ENCODE data around the gene TACSTD2. TPM values are rescaled to one million over a fixed set of nuclear protein-coding genes. Genes with fewer than 3 reads are reported as not detected.
"Not testable (repeated sequence)": the region's sequence is repeated elsewhere in the genome, so short reads cannot be mapped to it uniquely, and the experiment has no call there.

TACSTD2 gene
- total and polyA plus RNA-seq, 9 donors: 0.35 to 132 (median 4.9) TPM

GRCh38 chr1:58607391-58607790, 30.3 kb upstream of the TACSTD2 start:
- Histone ChIP-seq H3K9me3 (no peaks in the 10 kb centered on the region), H3K27me3 (no peaks in the 10 kb centered on the region), H3K4me1 (ENCODE audit: insufficient read depth) (no peaks in the 10 kb centered on the region), H3K27ac (no peak overlapping the region), H3K36me3 (no peaks in the 10 kb centered on the region), H3K4me3 (no peak overlapping the region)
- no peak for DNase-seq
- intact Hi-C loops (cut with DNase I): no loop called here
- no peak for TF ChIP-seq POLR2A (IDR thresholded peaks at IDR 0.05)
- no peak for TF ChIP-seq EP300 (IDR thresholded peaks at IDR 0.05)
- TF ChIP-seq, protein P1, sequence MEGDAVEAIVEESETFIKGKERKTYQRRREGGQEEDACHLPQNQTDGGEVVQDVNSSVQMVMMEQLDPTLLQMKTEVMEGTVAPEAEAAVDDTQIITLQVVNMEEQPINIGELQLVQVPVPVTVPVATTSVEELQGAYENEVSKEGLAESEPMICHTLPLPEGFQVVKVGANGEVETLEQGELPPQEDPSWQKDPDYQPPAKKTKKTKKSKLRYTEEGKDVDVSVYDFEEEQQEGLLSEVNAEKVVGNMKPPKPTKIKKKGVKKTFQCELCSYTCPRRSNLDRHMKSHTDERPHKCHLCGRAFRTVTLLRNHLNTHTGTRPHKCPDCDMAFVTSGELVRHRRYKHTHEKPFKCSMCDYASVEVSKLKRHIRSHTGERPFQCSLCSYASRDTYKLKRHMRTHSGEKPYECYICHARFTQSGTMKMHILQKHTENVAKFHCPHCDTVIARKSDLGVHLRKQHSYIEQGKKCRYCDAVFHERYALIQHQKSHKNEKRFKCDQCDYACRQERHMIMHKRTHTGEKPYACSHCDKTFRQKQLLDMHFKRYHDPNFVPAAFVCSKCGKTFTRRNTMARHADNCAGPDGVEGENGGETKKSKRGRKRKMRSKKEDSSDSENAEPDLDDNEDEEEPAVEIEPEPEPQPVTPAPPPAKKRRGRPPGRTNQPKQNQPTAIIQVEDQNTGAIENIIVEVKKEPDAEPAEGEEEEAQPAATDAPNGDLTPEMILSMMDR (IDR thresholded peaks at IDR 0.05): no peak
- WGBS, 3 donors: 58 to 69% (median 62%) methylated on average over 3 of the region's 3 CpGs

DNA sequence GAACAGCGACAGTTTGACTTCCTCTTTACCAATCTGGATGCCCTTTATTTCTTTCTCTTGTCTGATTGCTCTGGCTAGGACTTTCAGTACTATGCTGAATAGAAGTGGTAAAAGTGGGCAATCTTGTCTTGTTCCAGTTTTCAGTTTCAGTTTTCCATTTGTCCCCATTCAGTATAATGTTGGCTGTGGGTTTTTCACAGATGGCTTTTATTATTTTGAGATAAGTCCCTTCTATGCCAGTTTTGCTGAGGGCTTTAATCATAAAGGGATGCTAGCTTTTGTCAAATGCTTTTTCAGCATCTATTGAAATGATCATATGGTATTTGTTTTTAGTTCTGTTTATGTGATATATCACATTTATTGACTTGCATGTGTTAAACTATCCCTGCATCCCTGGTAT, 24.9 kb upstream of the TACSTD2 start:
- 97 to 98% (median 98%) methylated on average over 1 of the region's 1 CpG for WGBS, 3 donors

DNA sequence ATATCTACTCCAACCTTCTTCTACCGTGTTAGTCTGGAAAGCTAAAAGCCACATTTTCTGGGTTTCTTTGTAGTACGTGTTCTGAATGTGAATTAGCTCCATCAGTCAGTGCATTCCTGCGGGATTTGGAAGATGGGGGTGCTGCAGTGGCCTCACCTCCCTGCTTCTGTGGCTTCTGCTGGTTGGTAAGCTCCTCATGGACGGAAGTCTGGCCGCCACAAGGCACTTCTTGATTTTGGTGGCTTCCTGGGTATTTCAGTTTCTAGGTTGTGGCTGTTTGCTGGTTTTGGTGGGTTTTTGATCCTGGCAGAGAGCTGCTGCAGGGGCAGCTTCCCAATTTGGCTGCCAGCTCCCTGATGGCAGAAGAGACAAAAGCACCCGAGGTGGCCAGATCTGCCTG, 20.9 kb upstream of the TACSTD2 start:
- TF ChIP-seq, protein P1 (IDR thresholded peaks at IDR 0.05): no peak
- TF ChIP-seq POLR2A (IDR thresholded peaks at IDR 0.05) (no peak), EP300 (IDR thresholded peaks at IDR 0.05) (no peak)
- Histone ChIP-seq H3K27ac (no peak overlapping the region), H3K27me3 (no peaks in the 10 kb centered on the region), H3K9me3 (no peaks in the 10 kb centered on the region), H3K4me3 (no peak overlapping the region), H3K4me1 (ENCODE audit: insufficient read depth) (no peaks in the 10 kb centered on the region), H3K36me3 (no peaks in the 10 kb centered on the region)
- no peak for DNase-seq
- intact Hi-C loops (cut with DNase I): no loop called here
- 88 to 91% (median 90%) methylated on average over 6 of the region's 6 CpGs for WGBS, 3 donors

More for the DNA sequence above, 24.9 kb upstream of the TACSTD2 start:
- H3K36me3 ChIP-seq; H3K4me1 ChIP-seq (ENCODE audit: insufficient read depth); H3K27ac ChIP-seq; H3K4me3 ChIP-seq; H3K27me3 ChIP-seq; intact Hi-C loops (cut with DNase I); H3K9me3 ChIP-seq; DNase-seq: not testable (repeated sequence)

DNA sequence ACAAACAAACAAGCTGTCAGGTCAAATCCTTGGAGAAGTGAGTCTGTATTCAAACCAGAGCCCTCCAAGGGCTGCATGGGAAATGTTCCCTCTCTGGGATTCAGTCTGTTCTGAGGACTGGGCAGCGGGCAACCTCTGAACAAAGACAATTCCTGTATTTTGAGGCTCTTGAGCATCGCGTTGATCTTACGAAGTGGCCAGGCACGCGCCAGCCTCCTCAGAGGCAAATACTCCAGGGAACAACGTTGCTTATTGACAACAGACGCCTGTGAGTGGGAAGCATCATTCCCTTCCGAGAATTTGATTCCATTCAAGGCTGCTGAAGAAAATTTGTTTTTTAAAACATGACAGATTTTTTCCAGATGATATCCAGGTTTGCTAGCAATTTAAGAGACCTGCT, 20.0 kb upstream of the TACSTD2 start:
- Histone ChIP-seq H3K4me3 (no peak overlapping the region), H3K27ac (no peak overlapping the region), H3K36me3 (no peaks in the 10 kb centered on the region), H3K27me3 (no peaks in the 10 kb centered on the region), H3K4me1 (ENCODE audit: insufficient read depth) (no peaks in the 10 kb centered on the region), H3K9me3 (no peaks in the 10 kb centered on the region)
- intact Hi-C loops (cut with DNase I): no loop called here
- TF ChIP-seq, protein P1 (IDR thresholded peaks at IDR 0.05): no peak
- no peak for TF ChIP-seq EP300 (IDR thresholded peaks at IDR 0.05)
- TF ChIP-seq POLR2A (IDR thresholded peaks at IDR 0.05): no peak
- DNase-seq: no peak
- WGBS, 3 donors: 15 to 26% (median 16%) methylated on average over 9 of the region's 9 CpGs

DNA sequence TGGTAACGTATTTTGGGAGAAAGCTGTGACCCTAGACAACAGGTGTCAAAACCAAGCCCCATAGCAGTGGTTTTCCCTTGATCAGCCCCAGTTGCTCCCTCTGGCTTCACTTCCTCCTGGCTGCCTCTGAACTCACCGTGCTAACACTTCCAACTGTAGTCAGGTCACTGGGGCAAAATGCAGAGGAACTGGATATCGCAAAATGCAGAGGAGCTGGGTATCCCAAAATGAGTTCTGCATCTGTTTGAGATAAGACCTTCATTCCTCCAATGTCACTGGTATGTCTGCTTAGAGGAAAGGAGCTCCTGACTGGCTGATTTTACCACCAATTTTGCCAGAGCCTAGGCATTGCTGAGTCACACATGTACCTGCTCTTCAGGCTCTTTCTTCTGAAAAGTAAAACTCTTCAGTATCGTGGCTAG, 19.6 kb upstream of the TACSTD2 start:
- Histone ChIP-seq H3K27ac (no peak overlapping the region), H3K36me3 (no peaks in the 10 kb centered on the region), H3K4me1 (ENCODE audit: insufficient read depth) (peaks cover 3% of the 10 kb centered on the region), H3K4me3 (no peak overlapping the region), H3K9me3 (no peaks in the 10 kb centered on the region), H3K27me3 (no peaks in the 10 kb centered on the region)
- 11 to 17% (median 17%) methylated on average over 4 of the region's 4 CpGs for WGBS, 3 donors
- intact Hi-C loops (cut with DNase I): no loop called here
- TF ChIP-seq EP300 (IDR thresholded peaks at IDR 0.05) (no peak), POLR2A (IDR thresholded peaks at IDR 0.05) (no peak)
- TF ChIP-seq, protein P1 (IDR thresholded peaks at IDR 0.05): no peak
- no peak for DNase-seq

Measured in ovary (tissue), 9 donors.